GM19324 (cell line): Measurements from ENCODE around the gene UVRAG.
"Not testable (repeated sequence)": the region's sequence is repeated elsewhere in the genome, so short reads cannot be mapped to it uniquely, and the experiment has no call there.

Experiments
- ATAC-seq: cut with Tn5 transposase; IDR thresholded peaks from one replicate; pipeline ENCODE4 v1.9.1; 2021; ENCODE audit warnings: mild to moderate bottlenecking, moderate library complexity; ENCODE audit not compliant: unreplicated experiment, low FRiP score

UVRAG gene

DNA sequence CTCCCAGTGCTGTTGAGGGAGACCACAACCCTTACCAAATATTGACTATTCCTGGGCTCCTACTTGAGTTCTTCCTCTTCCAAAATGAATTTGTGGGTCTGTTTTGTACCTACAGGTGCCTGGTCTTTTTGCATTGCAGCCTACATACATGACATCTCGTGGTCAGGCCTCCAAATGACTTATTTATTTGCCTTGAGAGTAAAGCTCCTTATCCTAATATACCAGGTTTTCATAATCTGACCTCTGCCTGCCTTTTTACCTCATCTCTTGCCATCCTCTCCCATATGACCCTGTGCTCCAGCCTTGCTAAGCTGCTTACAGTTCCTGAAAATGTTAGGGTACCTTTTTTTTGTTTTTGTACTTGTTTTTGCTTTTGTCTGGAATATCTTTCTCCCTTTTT, 130.4 kb downstream of the UVRAG start:
- ATAC-seq, result no peak

DNA sequence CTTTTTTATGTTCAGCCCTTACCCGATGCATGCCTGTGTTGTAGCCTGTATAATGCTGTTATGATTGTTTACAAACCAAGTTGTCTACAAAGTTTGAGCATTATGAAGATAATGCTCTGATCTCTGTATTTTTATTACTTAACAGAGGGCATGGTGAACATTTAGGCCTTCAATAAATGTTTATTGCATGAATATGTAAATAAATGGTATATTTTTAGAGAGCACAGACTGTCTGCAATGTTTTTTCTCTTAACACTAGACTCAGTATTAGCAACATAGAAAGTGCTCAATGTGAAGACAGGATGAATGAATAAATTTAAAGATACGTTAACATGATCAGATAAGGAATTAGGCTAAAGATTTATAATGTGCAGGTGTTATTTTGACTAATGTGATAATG, 130.9 kb downstream of the UVRAG start:
- no peak for ATAC-seq

DNA sequence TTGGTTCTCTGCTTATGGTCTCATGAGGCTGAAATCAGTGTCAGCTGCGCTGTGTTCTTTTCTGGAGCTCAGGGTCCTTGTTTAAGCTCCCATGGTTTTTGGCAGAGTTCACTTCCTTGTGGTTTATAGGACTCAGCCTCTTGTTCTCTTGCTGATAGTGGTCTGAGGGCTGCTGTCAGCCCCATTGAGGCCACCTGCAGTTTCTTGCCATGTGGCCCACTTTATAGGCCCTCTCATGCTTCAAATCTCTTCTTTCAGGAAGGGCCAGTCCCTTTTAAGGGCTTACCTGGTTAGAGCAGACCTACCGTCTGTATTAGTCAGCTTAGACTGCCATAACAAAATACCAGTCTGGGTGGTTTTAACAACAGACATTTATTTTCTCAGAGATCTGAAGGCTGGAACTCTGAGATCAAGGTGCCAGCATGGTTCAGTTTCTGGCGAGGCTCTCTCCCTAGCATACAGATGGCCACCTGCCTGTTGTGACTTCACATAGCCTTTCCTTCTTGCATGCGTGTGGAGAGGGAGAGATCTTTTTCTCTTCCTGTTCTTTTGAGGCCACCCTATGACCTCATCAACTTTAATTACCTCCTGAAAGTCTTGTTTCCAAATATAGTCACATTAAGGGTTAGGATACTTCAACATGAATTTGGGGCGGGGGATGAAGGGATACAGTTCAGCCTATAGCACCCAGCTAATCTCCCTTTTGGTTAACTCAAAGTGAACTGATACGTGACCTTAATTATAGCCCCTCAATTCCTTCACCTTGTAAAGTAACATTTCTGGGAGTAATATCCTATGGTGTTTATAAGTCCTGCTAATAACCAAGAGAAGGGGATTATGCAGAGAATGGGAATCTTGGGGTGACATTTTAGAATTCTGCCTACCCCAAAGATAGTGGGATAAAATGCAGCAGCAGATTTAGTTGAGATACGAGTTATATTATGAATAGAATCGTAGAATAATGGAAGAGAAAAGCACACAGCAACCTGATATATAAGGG, 131.8 kb downstream of the UVRAG start:
- no peak for ATAC-seq

DNA sequence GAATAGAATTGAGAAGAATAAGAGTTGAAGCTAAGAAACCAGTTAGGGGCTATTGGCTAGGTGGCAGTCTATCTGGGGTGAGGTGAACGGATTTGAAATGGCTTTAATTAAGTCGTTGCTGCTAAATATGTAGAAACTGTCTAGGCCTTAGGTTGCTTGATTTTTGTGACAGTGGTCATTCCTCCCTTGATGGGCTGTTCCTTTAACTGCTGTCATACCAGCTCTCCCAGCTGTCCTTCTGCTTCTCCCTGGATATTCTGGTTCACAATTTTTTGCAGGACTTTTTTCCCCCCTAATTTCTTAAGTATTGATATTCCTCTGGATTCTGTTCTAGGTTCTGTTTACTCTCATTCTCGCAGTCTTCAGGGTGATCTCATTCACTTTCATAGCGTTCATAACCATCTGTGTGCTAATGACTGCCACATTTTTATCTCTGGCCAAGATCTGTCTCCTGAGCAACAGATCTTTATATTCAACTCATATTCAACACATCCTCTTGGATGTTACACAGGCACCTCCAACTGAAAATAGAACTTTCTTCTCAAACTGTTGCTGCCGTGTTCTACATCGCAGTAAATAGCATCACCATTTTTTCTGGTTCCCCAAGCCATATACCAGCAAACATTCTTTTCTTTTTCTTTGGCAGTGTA, 134.1 kb downstream of the UVRAG start:
- no peak for ATAC-seq

DNA sequence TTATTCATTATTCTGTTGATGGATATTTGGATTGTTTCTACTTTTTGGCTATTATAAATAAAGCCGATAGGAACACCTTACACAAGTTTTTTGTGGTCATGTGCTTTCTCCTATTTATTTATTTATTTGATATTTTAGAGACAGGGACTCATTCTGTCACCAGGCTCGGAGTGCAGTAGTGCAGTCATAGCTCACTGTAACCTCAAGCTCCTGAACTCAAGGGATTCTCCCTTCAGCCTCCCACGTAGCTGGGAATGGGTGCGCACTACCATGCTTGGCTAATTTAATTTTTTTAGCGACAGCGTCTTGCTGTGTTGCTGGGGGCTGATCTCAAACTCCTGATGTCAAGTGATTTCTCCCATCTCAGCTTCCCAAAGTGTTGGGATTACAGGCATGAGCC, 135.1 kb downstream of the UVRAG start:
- ATAC-seq, result no peak

DNA sequence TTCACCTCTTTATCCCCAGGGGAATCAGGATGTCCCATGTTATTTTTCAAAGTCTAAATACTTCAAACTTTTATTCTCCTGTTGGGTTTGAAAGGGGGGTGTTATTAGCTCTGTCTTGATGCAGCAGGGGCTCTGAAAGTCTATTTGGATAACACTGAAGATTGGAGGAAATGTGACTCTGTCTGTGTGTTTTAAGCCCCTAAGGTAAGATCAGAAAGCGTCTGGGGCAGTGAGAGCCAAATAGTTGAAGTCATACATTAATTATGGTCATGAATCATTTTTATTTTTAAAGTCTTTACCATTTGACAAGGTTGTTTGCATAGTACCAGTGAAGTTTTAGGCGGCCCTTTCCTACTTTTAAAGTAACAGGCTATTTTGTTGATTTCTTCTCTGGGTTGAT, 139.0 kb downstream of the UVRAG start:
- no peak for ATAC-seq

DNA sequence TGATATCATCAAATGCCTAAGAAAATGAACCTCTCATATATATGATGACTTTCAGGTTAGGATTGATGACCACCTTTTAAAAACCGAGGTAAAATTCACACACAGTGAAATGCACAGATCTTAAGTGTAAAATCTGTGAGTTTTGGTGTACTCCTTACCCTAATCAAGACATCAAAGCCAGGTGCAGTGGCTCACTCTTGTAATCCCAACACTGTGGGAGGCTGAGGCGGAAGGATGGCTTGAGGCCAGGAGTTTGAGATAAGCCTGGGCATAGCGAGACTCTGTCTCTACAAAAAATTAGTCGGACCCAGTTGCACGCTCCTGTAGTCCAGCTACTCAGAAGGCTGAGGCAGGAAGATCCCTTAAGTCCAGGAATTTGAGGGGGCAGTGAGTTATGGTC, 140.4 kb downstream of the UVRAG start:
- ATAC-seq, result no peak

DNA sequence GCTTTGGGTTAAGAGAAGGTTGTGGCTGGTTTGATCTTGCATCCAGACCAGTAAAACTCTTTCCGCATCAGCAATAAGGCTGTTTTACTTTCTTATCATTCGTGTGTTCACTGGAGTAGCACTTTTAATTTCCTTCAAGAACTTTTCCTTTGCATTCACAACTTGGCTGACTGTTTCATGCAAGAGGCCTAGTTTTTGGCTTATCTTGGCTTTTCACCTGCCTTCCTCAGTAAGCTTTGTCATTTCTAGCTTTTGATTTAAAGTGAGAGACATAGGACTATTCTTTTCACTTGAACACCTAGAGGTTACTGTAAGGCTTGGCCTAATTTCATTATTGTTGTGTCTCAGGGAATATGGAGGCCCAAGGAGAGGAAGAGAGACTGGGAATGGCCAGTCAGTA, 144.5 kb downstream of the UVRAG start:
- ATAC-seq, result no peak

DNA sequence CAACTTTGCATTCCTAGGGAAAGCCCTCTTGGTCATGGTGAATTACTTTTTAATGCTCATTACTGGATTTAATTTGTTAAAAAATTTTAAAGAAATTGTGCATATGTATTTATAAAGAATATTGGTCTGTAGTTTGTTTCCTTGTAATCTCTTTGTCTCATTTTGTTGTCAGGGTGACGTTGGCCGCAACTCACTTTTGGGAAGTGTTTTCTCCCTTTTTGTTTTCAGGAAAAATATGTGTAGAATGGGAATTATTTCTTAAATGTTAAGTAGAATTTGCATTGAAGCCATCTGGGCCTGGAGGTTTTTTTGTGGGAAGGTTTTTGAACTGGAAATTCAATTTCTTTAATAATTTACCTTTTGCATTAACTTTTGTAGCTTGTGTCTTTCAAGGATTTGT, 149.1 kb downstream of the UVRAG start:
- no peak for ATAC-seq

DNA sequence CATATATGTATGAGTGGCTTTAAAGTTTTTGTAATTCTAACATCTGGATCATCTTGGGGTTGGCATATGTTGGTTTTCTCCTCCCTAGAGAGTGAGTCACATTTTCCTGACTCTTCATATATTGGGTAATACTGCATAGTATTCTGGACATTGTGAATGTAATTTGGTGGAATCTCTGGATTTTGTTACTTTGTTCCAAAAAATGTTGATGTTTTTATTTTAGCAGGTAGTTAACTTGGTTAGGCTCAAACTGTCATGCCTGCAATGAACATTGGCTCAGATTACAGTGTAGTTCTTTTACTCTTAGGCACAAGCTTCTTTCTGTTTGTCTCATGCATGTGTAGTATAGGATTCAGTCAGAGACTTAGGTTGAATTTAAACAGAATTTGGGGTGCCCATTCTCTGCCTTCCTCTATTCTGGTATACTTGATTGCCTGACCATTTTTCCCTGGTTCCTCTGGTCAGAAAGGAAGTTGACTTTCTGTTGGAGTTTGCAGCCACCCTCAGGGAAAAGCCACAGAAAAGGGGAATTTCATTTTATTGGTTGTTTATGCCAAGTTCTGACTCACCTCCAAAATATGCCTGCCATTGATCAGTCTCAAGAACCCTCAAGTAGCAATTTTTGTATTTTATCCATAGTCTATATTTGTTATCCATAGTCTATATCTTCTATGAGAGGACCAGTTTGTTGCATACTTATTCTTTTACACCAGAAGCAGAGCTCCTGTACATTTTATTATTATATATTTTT, 151.7 kb downstream of the UVRAG start:
- no peak for ATAC-seq

DNA sequence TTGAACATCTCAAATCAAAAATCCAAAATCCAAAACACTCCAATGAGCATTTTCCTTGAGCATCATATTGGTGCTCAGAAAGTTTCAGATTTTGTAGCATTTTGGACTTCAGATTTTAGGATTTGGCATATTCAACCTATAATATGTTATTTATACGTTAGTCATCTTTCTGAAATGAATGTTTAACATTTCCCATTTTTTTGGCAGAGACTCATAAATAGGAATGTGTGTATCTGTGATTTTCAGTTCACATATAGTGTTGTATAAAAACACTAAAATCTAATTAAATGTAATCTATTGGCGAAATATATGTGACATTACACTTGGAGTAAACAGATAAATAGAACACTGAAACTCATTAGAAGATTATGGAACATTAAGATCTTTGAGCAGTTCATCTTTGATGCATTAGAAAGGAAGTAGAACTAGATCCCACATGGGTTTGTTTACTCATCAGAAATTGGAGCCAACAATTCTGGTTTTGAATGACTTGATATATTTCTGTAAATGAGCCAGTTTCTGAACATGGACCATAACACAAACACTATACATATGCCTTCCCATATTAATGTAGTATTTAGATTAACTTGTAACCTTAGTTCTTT, 153.1 kb downstream of the UVRAG start:
- ATAC-seq, result no peak

DNA sequence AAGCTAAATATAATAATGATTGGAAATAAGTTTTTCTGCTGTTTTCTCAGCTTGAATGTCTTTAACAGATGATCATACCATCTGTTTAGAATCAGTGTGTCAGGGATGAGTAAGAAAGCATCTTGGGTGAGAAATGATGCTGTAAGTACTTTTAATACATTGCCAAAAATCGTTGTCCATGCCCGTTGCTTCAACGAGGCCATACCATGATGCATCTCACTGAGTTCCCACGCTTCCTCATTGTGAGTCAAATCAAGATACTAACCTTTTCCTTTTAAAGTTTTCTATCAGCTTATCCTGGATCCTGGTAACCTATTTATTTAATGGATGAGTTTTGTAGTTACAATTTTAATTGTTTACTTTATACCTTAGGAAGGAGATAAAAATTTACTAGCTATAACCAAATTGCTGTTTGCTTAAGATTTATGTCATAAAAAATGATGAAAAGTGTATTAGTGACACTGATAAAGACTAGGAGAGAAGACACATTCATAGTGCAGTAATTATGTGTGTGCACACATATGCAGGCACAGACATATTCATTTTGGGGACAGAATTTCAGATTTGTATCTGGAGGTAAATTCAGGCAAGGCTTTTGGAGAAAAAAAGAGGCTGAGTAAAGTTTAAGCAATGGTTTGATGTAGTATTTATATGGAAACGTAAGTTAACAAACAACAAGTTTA, 154.8 kb downstream of the UVRAG start:
- ATAC-seq, result no peak

DNA sequence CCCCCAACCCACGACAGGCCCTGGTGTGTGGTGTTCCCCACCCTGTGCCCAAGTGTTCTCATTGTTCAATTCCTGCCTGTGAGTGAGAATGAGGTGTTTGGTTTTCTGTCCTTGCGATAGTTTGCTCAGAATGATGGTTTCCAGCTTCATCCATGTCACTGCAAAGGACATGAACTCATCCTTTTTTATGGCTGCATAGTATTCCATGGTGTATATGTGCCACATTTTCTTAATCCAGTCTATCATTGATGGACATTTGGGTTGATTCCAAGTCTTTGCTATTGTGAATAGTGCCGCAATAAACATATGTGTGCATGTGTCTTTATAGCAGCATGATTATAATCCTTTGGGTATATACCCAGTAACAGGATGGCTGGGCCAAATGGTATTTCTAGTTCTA, 158.7 kb downstream of the UVRAG start:
- ATAC-seq, result not testable (repeated sequence)

DNA sequence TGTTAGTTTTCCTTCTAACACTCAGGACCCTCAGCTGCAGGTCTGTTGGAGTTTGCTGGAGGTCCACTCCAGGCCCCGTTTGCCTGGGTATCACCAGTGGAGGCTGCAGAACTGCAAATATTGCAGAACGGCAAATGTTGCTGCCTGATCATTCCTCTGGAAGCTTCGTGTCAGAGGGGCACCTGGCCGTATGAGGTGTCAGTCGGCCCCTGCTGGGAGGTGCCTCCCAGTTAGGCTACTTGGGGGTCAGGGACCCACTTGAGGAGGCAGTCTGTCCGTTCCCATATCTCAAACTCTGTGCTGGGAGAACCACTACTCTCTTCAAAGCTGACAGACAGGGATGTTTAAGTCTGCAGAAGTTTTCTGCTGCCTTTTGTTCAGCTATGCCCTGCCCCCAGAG, 164.1 kb downstream of the UVRAG start:
- not testable (repeated sequence) for ATAC-seq

DNA sequence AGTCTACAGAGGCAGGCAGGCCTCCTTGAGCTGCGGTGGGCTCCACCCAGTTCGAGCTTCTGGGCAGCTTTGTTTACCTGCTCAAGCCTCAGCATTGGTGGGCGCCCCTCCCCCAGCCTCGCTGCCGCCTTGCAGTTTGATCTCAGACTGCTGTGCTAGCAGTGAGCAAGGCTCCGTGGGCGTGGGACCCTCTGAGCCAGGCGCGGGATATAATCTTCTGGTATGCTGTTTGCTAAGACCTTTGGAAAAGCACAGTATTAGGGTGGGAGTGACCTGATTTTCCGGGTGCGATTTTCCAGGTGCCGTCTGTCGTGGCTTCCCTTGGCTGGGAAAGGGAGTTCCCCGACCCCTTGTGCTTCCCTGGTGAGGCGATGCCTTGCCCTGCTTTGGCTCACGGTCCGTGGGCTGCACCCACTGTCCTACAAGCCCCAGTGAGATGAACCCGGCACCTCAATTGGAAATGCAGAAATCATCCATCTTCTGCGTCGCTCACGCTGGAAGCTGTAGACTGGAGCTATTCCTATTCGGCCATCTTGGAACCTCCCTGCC, 164.5 kb downstream of the UVRAG start:
- not testable (repeated sequence) for ATAC-seq

DNA sequence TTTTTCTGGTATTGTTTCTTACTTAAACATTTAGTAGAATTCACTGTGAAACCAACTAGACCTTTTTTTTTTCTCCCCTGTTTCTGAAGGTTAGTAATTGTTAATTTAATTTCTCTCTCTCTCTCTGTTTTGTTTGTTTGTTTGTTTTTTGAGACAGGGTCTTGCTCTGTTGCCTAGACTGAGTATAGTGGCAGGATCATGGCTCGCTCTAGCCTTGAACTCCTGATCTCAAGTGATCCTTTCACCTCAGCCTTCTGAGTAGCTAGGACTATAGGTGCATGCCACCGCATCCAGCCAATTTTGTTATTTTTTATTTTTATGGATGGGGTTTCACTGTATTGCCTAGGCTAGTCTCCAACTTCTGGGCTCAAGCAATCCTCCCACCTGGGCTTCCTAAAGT, 165.0 kb downstream of the UVRAG start:
- ATAC-seq, result no peak

DNA sequence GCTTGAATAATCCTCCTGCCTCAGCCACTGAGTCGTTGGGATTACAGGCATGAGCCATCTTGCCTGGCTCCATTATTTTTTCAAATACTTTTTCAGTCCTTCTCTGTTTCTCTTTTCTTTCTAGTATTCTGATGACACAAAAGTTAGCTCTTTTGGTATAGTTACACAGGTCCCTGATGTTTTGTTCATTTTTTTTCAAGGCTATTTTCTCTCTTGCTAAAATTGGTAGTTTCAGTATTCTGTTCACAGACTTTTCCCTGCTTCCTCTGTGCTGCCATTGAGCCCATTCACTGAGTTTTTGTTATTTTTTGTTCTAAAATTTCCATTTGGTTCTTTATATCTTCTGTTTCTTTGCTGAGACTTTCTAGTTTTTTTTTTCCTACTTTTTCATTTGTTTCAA, 166.5 kb downstream of the UVRAG start:
- no peak for ATAC-seq

DNA sequence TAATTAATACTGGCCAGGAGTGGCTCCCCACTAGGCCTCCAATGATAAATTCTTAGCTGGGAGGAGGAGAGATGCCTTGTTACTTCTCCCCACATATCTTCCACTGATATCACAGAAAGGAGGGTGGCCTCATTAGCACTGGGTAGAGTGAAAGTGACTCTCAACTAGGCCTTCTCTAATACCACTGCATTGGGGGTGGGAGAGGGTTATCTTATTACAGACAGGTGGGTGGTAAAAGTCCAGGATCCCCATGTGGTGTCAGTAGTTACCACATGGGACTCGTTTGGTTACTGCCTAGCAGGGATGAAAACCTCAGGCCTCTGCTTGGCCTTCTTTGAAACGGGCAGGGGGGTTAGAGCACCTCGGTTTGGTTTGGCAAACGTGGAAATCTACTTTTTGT, 167.3 kb downstream of the UVRAG start:
- no peak for ATAC-seq

DNA sequence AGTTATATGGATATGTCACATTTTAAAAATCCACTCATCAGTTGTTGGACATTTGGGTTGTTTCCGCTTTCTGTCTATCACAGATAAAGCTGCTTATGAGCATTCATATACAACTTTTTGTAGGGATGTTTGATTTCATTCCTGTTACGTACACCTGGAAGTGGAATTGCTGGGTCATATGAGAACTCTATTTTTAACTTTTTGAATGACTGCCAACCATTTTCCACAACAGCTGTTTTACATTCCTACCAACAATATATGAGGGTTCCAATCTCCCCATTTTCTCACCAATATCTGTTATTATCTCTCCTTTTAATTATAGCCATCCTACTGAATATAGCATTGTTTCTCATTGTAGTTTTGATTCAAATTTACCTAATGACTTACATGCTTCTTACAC, 172.0 kb downstream of the UVRAG start:
- ATAC-seq, result no peak

DNA sequence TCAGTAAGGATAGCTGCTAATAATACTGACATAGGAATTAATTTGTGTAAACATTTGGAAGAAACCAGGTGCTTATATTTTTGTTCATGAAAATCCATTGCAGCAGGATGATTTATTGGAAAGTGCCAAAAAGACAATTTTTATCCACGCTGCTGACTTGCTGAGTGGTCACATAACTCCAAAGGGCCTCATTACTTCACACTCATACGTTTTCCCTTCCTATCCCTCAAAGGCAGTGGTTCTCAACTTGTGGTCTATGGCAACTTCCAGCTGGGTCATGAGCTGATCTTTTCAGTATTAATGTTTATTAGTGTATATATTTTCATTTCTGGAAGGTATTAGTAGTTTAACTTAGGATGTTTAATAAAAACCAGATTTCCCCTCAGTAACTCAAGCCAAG, 178.1 kb downstream of the UVRAG start:
- no peak for ATAC-seq
